SJCRH30 (cell line): ENCODE results near the gene NR2C1. TPM values are rescaled to one million over a fixed set of nuclear protein-coding genes. Genes with fewer than 3 reads are reported as not detected.
"Not testable (repeated sequence)": the region's sequence is repeated elsewhere in the genome, so short reads cannot be mapped to it uniquely, and the experiment has no call there.

ENCODE experiments used
- DNase-seq, 2 experiments: peaks; one replicate each; pipeline ENCODE4 v3.0.0-alpha.2; 2015 to 2020
- H3K27ac ChIP-seq: fragments of 250-450 bp; sonication (Bioruptor Pico); 2 replicates; pipeline ENCODE4 v1.5.1; 2020; ENCODE audit warnings: mild to moderate bottlenecking, moderate library complexity
- H3K27me3 ChIP-seq: fragments of 250-450 bp; sonication (Bioruptor Pico); 2 replicates; pipeline ENCODE4 v1.5.1; 2020; ENCODE audit warnings: mild to moderate bottlenecking, moderate library complexity
- H3K36me3 ChIP-seq: fragments of 250-450 bp; sonication (Bioruptor Pico); 2 replicates; pipeline ENCODE4 v1.5.1; 2020; ENCODE audit warnings: mild to moderate bottlenecking, moderate library complexity
- H3K4me1 ChIP-seq: fragments of 250-450 bp; sonication (Bioruptor Pico); 2 replicates; pipeline ENCODE4 v1.5.1; 2020; ENCODE audit warnings: mild to moderate bottlenecking, moderate library complexity
- H3K4me3 ChIP-seq: fragments of 250-450 bp; sonication (Bioruptor Pico); 2 replicates; pipeline ENCODE4 v1.5.1; 2020; ENCODE audit warnings: mild to moderate bottlenecking, moderate library complexity
- H3K9me3 ChIP-seq: fragments of 250-450 bp; sonication (Bioruptor Pico); replicated peaks from 2 replicates; pipeline ENCODE4 v1.5.1; 2020; ENCODE audit warnings: mild to moderate bottlenecking, moderate library complexity
- total RNA-seq: library from RNA; depleted of rRNA; stranded (reverse); fragments of >200 nt; shearing (Covaris generic); gene quantifications from 2 replicates; pipeline ENCODE4 v1.2.3, GENCODE V29; 2014

The NR2C1 gene
- total RNA-seq, 1 experiment from 2014 or later: 39.1 TPM

DNA sequence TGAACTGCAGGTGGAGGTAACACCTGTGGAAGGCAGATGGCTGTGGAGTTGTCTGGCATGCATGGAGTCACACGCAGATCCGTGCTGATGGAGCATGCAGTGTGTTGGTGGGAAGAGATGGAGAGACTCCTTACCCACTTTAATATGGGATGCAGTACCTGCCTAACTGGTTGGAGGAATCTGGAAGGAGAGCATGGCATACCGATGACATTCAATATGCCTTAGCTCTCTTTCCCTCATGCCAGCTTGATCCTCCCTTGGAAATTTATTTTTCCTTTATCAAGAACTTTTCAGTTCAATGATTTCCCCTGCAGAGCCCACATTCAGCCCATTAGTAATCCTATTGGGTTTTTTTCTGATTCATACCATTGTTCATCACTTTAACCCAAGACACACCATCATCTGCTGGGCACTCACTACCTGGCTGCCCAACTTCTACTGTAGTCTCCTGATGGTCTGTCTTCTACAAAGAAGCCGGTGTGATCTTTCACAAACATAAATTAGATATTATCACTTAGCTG lies 25.9 kb upstream of the NR2C1 start:
- DNase-seq: no peak
- Histone ChIP-seq H3K4me3 (no peak overlapping the region), H3K4me1 (peaks cover 36% of the 10 kb centered on the region), H3K27me3 (no peaks in the 10 kb centered on the region), H3K27ac (no peak overlapping the region), H3K9me3 (no peaks in the 10 kb centered on the region), H3K36me3 (no peaks in the 10 kb centered on the region)

DNA sequence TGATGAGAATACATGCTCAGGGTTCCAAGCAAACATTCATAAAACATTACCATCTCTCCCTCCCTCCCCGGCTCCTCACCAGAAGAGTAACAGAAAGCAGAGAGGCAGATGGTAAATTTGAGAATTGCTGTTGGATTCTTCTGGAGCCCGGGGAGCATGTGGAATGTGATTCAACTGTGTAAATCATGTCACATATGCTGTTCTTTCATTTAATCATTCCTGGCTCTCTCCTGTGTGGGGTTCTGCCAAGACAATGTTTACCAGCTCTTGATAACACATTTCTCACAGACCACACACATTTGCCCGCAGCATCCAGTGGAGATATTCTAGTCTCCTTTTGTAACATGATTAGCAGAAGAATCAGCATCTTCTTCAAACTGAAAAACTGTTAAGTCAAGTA lies 23.4 kb upstream of the NR2C1 start:
- Histone ChIP-seq H3K36me3 (no peaks in the 10 kb centered on the region), H3K4me1 (peaks cover 22% of the 10 kb centered on the region), H3K27ac (no peak overlapping the region), H3K27me3 (no peaks in the 10 kb centered on the region), H3K4me3 (no peak overlapping the region), H3K9me3 (no peaks in the 10 kb centered on the region)
- peak in 1 of 2 experiments; percentile 7 for DNase-seq

DNA sequence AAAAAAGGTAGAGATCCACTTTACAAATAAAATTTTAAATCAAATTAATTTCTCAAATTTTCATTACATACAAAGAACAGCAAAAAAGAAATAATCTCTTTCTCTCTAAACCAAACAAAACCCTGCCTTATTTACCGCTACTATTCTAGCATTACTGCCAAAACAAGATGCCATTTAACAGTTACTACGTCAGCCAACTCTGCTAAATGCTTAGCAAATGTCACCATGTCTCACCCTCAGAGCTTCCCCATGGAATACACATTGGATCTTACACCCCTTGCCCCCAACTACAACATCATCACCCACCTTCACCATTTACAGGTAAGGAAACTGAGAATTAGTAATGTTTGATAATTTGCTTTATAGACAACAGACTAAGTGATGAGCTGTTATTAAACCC lies 23.0 kb upstream of the NR2C1 start:
- H3K9me3 ChIP-seq: no peaks in the 10 kb centered on the region
- peaks cover 22% of the 10 kb centered on the region for H3K4me1 ChIP-seq
- no peak overlapping the region for H3K27ac ChIP-seq

DNA sequence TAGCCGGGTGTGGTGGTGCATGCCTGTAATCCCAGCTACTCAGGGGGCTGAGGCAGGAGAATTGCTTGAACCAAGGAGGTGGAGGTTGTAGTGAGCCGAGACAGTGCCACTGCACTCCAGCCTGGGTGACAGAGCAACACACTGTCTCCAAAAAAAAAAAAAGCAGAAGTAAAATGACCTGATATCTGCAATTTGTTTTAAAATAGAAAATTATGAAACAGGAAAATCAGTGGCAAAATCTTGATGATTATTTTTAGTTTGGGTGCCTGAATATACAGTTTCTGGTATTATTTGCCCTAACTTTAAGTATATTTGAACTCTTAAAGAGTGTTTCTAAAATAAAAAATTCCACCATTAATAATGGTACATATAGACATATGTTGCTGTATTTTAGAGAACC lies 22.4 kb upstream of the NR2C1 start:
- peaks cover 22% of the 10 kb centered on the region for H3K4me1 ChIP-seq
- not testable (repeated sequence) for H3K9me3 ChIP-seq, H3K27ac ChIP-seq, H3K27me3 ChIP-seq, H3K36me3 ChIP-seq, DNase-seq, H3K4me3 ChIP-seq

More for the DNA sequence above, 23.0 kb upstream of the NR2C1 start:
- Histone ChIP-seq H3K36me3 (no peaks in the 10 kb centered on the region), H3K4me3 (no peak overlapping the region), H3K27me3 (no peaks in the 10 kb centered on the region)
- DNase-seq: no peak

DNA sequence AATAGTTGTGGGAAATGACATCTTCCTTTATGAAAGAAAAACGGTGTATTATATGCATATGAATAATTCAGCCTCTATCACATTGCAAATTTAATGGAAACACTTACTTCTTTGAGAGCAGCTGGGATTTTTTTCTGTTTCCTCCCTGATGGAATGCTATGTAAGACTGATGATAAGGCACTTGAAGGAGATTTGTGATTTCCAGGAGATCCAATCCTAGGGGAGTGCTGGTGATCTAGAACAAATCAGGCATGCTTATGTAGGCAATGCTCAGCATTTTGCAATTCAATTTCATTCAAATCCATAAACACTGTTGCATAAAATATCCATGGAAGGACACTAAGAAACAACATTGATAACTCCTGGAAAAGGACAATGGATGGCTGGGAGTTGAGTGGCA lies 16.0 kb upstream of the NR2C1 start:
- Histone ChIP-seq H3K27ac (no peak overlapping the region), H3K27me3 (no peaks in the 10 kb centered on the region), H3K9me3 (no peaks in the 10 kb centered on the region), H3K36me3 (no peaks in the 10 kb centered on the region), H3K4me3 (no peak overlapping the region), H3K4me1 (peaks cover 4% of the 10 kb centered on the region)
- no peak for DNase-seq

DNA sequence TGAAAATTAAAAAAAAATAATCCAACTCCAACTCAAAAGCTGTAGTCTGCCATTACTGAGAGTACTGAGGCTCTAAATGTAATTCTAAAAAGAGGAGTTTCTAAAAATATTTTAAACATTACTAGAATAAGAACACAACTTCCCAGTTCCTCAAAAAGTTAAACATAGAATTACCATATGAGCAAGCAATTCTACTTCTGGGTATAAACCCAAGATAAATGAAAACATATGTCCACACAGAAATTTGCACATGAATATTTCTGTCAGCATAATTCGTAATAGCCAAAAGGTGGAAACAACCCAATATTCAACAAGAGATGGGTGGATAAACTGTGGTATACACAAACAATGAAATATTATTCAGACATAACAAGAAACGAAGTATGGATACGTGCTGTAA lies 15.0 kb upstream of the NR2C1 start:
- H3K9me3 ChIP-seq: no peaks in the 10 kb centered on the region
- no peaks in the 10 kb centered on the region for H3K27me3 ChIP-seq
- no peak overlapping the region for H3K27ac ChIP-seq
- peaks cover 12% of the 10 kb centered on the region for H3K4me1 ChIP-seq
- no peak overlapping the region for H3K4me3 ChIP-seq
- no peaks in the 10 kb centered on the region for H3K36me3 ChIP-seq
- DNase-seq: no peak

DNA sequence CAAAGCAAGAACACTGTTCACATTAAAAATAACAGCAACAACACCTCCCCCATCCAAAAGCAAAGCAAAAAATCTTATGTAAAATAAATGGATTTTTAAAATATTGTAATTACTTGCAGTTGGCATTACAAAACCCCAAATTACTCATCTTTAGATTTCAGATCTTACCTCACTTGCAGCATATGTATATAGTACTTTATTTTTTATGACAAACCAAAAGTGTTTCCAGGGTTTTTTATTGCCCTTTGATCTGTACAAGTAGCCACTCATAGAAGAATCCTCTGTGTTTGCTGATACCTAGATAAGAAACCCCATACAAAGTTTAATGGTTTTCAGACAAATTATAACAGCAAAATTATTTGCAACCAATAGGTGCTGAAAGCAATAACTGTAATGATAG lies 12.2 kb upstream of the NR2C1 start:
- Histone ChIP-seq H3K27me3 (no peaks in the 10 kb centered on the region), H3K4me1 (peaks cover 16% of the 10 kb centered on the region), H3K9me3 (no peaks in the 10 kb centered on the region), H3K4me3 (no peak overlapping the region), H3K27ac (no peak overlapping the region), H3K36me3 (no peaks in the 10 kb centered on the region)
- no peak for DNase-seq

DNA sequence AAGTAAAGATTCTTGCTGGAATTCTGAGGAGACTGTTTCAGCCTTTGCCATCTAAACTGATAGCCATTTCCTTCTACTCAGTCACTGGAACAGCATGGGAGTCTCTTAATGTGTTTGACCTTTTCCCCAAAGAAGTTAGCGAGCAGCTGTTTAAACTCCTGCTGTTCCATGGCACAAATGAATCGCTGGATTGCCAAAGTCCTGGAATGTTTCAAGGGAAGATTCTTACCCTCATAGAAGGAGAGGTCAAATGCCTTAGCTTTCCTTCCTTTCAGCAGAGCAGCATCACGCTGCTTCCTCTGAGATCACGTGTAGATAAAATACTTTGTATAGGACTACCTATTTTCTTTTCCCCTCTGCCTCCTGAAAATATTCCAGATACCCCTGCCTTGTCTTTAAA lies 10.5 kb upstream of the NR2C1 start:
- DNase-seq: peak; percentile 61 to 78
- H3K36me3 ChIP-seq: no peaks in the 10 kb centered on the region

DNA sequence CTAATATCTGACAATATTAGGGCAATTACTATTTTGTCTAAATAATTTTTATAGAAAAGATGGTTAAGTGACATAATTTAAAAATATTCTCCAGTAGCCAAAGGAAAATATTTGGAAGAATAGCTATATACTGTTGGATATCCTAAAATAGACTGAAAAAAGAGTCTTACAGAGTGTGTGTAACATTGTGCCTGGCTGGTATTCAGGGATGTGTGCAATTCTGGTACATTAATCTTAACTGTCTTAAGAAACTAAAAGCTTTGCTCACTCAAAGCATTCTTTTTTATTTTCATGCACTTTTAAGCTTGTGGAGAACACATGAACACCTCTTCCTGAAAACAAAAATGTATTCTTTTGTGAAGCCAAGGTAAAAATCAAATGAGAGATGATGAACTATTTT lies 10.1 kb upstream of the NR2C1 start:
- H3K27ac ChIP-seq: peak overlapping the region; percentile 45
- no peak overlapping the region for H3K4me3 ChIP-seq
- no peaks in the 10 kb centered on the region for H3K36me3 ChIP-seq
- H3K9me3 ChIP-seq: no peaks in the 10 kb centered on the region
- no peaks in the 10 kb centered on the region for H3K27me3 ChIP-seq
- peaks cover 16% of the 10 kb centered on the region for H3K4me1 ChIP-seq
- DNase-seq: no peak

More for the DNA sequence above, 10.5 kb upstream of the NR2C1 start:
- Histone ChIP-seq H3K9me3 (no peaks in the 10 kb centered on the region), H3K27me3 (no peaks in the 10 kb centered on the region), H3K4me3 (no peak overlapping the region), H3K4me1 (peaks cover 16% of the 10 kb centered on the region), H3K27ac (peak overlapping the region; percentile 45)

DNA sequence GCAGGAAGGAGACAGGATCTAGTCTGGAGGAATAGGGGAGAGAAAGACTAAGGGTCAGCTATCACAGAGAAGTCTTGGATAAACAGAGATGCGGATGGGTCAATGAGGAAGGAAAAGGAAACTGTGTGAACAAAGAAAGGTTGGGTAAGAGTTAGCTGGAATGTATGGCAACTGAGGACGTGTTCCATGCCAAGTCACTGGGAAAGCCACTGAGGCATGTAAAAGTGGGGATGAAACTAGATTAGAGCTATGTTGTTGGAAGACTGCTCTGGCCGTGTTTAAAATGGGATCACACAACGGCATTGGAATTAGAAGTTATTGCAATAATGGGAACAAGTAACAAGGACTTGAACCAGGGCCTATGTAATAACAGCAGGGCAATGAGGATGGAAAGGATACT lies 3.9 kb upstream of the NR2C1 start:
- H3K4me3 ChIP-seq: no peak overlapping the region
- no peaks in the 10 kb centered on the region for H3K9me3 ChIP-seq
- no peak overlapping the region for H3K27ac ChIP-seq
- DNase-seq: no peak
- H3K4me1 ChIP-seq: no peaks in the 10 kb centered on the region
- H3K36me3 ChIP-seq: no peaks in the 10 kb centered on the region
- no peaks in the 10 kb centered on the region for H3K27me3 ChIP-seq

DNA sequence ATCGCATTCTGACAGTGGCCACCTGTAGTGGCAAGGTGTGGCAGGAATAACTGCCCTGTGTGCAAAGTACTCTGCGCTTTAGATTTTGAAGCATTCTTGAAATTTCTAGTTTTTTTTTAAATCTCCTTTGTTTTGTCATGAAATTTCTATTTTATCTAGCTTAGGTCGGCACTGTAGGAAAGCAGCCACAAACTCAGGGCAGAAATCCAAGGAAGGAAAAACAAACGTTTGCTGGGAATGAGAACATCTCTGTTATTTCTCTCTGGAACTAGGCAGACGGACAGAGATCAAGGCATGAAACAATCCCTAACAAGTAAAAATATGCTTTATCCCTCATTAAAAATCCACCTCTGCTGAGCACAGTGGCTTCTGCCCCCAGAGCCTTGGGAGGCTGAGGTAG lies 1.3 kb upstream of the NR2C1 start:
- no peak for DNase-seq
- no peak overlapping the region for H3K27ac ChIP-seq
- H3K4me1 ChIP-seq: no peaks in the 10 kb centered on the region
- no peaks in the 10 kb centered on the region for H3K9me3 ChIP-seq
- H3K36me3 ChIP-seq: no peaks in the 10 kb centered on the region
- no peaks in the 10 kb centered on the region for H3K27me3 ChIP-seq
- H3K4me3 ChIP-seq: no peak overlapping the region

DNA sequence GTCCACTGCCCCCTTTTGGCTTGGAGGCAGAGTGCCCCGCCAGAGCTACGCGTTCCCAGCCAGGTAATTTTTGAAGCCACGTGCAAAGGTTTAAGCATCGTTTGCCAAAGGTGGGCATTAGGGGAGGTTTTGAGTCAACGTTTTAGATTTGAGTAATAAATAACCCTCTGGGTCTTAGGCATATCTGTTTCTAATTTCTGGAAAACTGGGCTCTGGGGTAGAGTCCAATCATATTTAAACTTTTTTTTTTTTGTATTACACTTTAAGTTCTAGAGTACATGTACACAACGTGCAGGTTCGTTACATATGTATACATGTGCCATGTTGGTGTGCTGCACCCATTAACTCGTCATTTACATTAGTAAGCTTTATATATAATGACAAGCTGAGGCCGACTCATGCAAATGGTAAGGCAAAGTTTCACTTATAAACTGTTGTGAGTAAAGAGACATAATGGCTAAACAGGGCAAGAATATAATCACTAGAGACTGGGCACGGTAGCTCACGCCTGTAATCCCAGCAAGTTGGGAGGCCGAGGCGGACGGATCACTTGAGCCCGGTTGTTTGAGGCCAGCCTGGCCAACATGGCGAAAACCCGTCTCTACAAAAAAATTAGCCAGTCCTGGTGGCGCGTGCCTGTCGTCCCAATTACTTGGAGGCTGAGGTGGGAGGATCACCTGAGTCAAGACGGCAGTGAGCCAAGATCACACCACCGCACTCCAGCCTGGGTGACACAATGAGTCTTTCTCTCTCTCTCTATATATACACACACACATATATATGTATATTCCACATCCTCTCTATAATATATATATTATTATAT lies 491 bp upstream of the NR2C1 start:
- Histone ChIP-seq H3K27ac (no peak overlapping the region), H3K4me1 (no peaks in the 10 kb centered on the region), H3K27me3 (no peaks in the 10 kb centered on the region), H3K36me3 (no peaks in the 10 kb centered on the region), H3K4me3 (peak overlapping the region; percentile 92), H3K9me3 (no peaks in the 10 kb centered on the region)
- DNase-seq: no peak

DNA sequence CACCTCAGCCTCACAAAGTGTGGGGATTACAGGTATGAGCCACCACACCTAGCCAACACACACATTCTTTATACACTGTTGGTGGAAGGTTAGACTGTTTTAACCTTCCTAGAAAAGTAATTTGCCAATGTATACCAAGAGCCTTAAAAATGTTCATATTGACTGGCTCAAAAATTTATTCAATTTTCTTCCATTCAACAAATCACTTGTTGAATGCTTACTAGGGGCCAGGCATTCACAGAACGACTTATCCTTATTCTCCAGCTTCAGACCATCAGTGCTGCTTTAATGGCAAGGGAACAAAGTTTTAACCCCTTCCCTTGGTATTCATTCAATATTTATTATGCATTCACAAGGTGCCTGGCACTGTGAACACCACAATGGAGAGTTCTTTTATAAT lies 3.0 kb downstream of the NR2C1 start:
- no peak overlapping the region for H3K27ac ChIP-seq
- H3K36me3 ChIP-seq: peaks cover 9% of the 10 kb centered on the region
- DNase-seq: no peak
- H3K9me3 ChIP-seq: no peaks in the 10 kb centered on the region
- H3K27me3 ChIP-seq: no peaks in the 10 kb centered on the region
- H3K4me3 ChIP-seq: no peak overlapping the region
- no peaks in the 10 kb centered on the region for H3K4me1 ChIP-seq

DNA sequence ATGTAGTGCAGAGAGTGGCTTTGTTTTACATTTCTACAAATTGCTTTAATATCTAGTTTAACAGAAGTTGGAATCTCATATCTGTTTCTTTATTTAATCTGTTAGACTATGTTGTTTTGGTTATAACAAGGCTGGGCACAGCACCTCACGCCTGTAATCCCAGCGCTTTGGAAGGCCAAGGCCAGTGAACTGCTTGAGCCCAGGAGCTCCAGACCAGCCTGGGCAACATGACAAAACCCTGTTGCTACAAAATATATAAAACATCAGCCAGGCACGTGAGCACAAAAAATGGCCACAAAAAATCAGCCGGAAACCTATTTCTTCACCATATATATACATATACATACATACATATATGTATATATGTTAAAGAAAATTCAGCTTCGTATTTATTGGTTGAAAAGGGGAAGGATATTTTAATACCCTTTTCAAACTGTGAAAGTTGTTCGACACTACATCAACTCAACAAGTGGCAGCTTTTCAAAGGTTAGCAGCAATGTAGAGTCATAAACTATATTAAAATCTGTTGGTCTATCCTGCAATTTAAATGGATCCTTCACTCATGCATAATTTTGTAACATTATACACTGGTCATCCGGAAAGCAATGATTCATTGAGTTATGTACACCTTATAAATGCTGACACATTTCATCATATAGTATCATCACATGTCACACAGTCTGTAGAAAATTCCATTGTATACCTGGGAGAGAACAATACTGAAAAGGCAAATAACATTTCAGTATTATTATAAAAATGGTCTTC lies 7.1 kb downstream of the NR2C1 start:
- no peaks in the 10 kb centered on the region for H3K4me1 ChIP-seq
- H3K4me3 ChIP-seq: no peak overlapping the region
- no peaks in the 10 kb centered on the region for H3K27me3 ChIP-seq
- no peak for DNase-seq
- H3K27ac ChIP-seq: no peak overlapping the region
- H3K36me3 ChIP-seq: peaks cover 35% of the 10 kb centered on the region
- H3K9me3 ChIP-seq: no peaks in the 10 kb centered on the region

DNA sequence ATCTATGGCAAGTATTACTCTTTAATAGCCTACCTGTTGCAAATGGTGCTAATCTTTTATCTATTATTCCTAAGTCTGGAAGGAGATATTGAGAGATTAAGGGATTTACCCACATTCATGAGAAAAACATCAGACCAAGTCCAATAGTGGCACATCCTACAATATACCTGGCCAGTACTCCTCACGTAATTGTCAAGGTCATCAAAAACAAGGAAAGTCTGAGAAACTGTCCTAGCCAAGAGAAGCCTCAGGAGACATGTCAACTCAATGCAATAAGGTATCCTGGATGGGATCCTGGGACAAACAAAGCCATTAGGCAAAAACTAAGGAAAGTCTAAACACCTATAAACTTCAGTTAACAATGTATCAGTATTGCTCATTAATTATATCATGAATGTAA lies 12.5 kb downstream of the NR2C1 start:
- no peaks in the 10 kb centered on the region for H3K9me3 ChIP-seq
- DNase-seq: no peak
- peaks cover 64% of the 10 kb centered on the region for H3K36me3 ChIP-seq

More for the DNA sequence above, 12.5 kb downstream of the NR2C1 start:
- Histone ChIP-seq H3K27ac (no peak overlapping the region), H3K4me1 (no peaks in the 10 kb centered on the region), H3K27me3 (no peaks in the 10 kb centered on the region), H3K4me3 (no peak overlapping the region)
